CD4-positive, alpha-beta T cell treated with Interleukin-10 for 1 hour (primary cell): ENCODE data around the gene PKNOX2.

ENCODE experiments used
- DNase-seq: peaks from one replicate; pipeline ENCODE4 v3.0.0-alpha.2; 2020

PKNOX2 gene

GRCh38 chr11:125264100-125265022 is 99.8 kb downstream of the PKNOX2 start:
- no peak for DNase-seq

DNA sequence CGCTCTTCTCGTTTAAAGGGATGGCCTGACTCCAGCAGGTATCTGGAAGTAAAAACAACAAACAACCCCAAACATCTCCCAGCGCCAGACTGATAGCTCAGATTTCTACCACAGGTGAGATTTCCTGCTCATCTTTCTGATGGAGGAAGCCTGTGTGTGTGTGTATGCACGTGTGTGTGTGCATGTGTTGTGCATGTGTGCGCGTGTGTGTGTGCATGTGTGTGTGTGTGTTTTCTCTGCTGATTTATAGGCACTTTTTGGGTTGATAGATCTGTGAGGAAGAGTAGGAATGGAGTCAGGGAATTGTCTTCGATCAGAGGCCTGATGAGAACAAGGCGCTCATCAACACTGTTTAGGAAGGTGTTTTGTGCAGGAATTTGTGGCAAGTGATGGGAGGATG is 103.0 kb downstream of the PKNOX2 start:
- no peak for DNase-seq

DNA sequence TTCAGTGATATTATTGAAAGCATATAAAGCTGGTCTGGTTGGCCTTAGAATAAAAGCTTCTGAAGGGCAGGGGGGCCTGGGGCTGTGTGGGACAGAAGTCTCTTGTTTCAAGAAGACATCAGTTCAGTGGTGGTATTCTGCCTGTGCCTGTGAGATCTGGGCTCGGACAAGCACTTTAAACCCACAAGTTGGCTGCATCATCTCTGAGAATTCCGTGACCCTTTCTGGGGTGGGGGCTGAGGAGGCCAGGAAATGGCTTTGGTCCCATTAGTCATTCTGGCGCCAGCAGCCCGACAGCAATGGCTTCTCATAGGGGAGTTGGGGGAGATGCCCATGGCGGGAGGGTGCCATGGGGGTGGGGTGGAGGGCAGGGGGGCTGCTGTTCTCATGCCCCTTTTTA is 104.1 kb downstream of the PKNOX2 start:
- no peak for DNase-seq

DNA sequence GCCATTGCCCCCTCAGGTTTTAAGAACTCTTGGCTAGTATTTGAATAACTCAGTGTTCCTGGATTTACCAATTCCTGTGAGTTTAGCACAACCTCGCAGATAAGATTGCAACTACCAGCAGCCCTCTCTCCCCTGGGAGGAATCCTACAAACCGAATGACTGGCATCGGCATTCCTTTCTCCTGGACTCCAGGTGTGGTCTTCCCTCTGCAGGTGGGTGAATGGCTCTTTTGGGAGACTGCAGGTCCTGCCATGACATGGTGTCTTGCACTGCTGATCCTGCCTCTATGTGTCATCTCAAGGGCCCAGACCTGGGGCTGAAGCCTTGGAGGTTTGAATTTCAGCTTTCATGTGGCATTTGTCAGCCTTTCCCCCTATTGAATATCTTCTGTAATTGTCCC is 105.6 kb downstream of the PKNOX2 start:
- DNase-seq, result no peak

- no peak for DNase-seq
Measured at GRCh38 chr11:125270711-125271110, 106.2 kb downstream of the PKNOX2 start.

- DNase-seq, result no peak
Measured at GRCh38 chr11:125271483-125272091, 107.0 kb downstream of the PKNOX2 start.

GRCh38 chr11:125272092-125272491 is 107.5 kb downstream of the PKNOX2 start:
- DNase-seq, result no peak

- DNase-seq, result no peak
Measured at GRCh38 chr11:125272821-125273220, 108.3 kb downstream of the PKNOX2 start.

DNA sequence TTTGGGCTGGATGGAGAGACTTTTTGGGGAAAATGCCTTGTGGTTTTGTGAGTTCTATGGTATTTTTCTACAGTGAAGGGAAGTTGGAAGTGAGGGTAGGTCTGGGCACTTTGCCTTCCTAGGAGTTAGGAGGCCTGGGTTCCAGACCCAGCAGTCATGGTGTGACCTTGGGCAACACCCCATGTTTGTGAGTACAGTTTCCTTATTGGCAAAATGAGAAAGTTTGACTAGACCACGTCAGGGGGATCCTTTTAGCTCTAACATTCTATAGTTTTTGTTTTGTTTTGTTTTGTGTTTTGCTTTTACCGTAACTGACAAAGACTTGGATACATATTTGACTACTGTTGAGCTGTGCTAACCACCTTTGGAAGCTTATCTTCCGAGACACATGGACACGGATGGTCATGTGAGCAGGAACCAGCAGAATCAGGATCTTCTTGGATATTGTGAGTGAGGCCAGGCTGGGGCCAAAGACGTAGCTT is 109.0 kb downstream of the PKNOX2 start:
- no peak for DNase-seq

DNA sequence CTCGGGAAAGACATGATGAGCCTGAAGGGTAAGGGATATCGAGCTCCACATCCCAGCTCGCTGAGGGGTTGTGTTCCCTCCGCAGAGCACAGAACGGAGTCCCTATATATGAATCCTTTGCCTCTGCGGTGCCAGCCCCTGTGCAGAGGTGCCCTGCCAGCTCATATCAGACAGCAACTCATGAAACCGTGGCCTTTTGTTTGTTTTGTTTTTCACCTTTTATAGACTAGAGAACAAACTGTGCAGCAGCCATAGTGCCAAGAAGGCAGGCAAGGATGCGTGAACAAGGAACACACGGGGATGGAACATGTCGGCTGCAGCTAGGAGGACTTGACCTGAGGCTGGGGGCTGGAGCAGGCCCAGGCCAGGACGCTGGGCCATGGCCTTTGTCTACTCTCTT is 109.8 kb downstream of the PKNOX2 start:
- no peak for DNase-seq

- DNase-seq, result no peak
Measured at GRCh38 chr11:125274774-125275173, 110.2 kb downstream of the PKNOX2 start.

GRCh38 chr11:125275905-125276618 is 111.5 kb downstream of the PKNOX2 start:
- no peak for DNase-seq

- no peak for DNase-seq
Measured at GRCh38 chr11:125276619-125276976, 112.0 kb downstream of the PKNOX2 start.

DNA sequence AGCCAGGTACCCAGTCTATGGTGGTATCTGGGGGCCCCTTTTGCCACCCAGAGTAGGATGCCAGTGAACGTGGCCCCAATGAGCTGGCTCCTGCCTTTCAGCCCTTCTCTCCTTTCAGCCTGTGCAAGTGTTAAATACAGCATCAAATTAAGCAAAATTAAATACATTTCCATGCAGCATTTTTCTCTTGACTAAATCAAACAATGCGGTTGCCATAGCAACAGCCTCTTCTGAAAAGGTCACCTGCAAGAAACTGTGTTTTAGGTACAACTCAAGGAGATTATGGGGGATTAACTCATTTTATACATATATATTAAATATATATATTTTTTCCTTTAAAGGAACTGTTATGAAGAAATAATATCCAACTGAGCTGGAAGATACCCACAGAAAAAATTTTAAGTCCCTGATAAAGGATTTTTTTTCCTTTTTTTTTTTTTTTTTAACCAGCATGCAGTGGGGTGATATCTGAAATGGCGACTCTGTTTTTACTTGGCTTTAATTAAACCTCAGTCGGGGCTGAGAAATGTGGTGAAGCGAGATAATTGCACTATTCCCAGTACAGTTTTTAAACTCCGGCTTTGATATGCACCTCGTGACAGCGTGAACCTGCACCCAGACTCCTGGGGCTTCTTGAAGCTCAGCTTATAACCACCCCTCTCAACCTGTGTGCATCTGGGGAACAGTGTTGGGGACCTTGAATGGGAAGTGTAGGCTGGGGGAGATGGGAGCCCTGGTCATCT is 115.3 kb downstream of the PKNOX2 start:
- no peak for DNase-seq

DNA sequence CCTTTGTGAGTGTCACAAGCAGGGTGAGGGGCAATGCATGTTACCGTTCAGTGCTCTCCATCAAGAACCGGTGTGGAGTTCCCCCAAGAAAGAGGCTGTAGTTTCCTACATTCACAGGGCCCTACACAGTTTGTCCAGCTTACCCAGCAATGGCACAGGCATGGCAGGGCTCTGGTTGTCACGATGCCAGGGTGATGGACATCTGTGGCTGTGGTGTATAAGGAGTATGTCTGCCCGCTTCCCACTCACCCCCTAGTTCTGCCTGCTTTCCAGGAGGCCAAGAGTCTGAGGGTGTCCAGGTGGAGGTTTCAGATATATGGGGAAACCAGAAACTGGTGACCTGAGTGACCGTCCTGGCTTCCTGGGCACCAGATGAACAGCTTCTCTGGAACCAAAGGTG is 116.1 kb downstream of the PKNOX2 start:
- no peak for DNase-seq

GRCh38 chr11:125281831-125282595 is 117.5 kb downstream of the PKNOX2 start:
- DNase-seq, result no peak

DNA sequence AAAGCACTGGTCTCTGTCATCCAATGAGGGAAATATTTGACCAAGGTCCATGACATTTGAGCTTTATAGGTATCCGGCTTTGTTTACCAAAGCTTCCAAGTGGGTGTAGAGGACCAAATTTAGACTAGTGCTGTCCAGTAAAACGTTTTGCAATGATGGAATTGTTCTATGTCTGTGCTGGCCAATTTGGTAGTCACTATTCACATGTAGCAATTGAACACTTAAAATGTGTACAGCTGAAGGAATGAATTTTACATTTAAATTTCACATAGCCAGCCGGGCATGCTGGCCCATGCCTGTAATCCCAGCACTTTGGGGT is 118.0 kb downstream of the PKNOX2 start:
- no peak for DNase-seq

DNA sequence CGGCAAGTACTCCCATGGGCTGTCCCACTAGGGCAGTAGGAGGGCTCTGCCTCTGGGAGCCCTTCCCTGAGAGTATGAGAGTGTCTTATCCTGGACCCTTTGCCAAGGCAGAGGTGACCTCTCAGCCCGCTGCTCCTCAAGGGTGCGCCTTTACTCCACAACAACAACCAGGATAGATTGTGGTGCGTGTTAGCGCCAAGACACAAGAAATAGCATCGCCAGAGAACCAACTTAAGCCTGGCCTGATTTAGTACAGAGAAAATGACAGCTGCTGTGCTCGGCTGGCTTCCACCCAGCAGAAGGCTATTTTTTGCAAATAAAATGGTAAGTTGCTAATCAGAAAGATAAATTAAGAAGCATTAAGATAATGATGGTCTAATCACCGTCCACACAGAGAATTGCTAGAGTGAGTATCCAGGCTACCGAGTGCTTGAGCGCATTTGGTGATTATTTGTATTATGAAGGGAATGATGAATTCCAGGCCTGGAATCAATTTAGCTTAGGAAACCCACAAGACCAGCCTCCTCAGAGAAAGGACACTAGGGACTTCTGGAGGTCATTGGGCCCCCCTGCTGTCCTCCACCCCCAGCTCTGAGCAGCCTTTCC is 119.8 kb downstream of the PKNOX2 start:
- DNase-seq, result no peak

DNA sequence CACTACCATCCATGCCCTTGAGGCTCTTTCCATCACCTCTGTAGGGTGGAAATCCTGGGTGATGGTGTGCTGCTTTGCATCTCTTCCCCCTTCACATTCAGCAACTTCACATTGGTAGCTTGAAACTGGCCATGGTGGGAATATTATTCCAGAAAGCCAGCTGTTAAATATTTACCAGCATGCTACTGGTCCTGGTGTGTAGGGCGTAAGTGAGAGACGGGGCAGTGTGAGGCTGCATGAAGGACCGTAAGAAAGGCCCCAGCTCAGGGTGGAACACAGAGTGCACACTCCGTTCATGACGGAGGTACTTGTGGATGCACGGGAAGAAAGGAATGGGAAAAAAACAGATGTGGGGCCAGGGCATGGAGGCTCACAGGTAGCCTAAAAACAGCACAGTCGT is 121.3 kb downstream of the PKNOX2 start:
- no peak for DNase-seq

DNA sequence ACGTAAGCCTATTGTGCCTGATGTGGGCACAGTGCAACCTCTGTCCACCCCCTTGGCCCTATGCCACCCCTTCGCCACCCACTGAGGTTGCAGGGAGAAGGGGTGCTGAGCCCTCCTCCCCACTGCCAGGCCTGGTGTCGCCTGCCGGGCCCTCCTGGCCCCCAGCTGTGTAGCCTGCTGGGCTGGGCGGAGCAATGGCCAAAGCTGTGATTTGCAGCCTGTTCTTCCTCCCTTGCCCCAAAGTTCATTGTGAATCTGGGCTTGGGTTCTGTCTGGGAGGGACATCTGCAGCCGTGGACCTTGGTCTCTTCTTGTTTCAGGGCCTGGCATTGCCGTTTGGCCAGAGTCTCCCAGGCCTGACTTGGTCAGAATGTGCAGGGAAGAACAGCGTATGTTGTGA is 121.9 kb downstream of the PKNOX2 start:
- no peak for DNase-seq

GRCh38 chr11:125287491-125288210 is 123.1 kb downstream of the PKNOX2 start:
- no peak for DNase-seq
